CD4-positive, CD25-positive, alpha-beta regulatory T cell (primary cell): ENCODE data around the gene OSR1. TPM values are rescaled to one million over a fixed set of nuclear protein-coding genes. Genes with fewer than 3 reads are reported as not detected.

ENCODE experiments used
- ATAC-seq, 2 donors: fragments of 150-1000 bp; cut with Tn5 transposase; one replicate each; pipeline ENCODE4 v1.10.0; 2021; ENCODE audit warnings: low read depth in 2 of 2, moderate number of reproducible peaks in 2 of 2, moderate library complexity in 1 of 2
- DNase-seq, 3 donors: peaks; one replicate each; pipeline versions ENCODE4 v3.0.0 to v3.0.0-alpha.2; 2012 to 2022; ENCODE audit warnings: mixed read lengths in 1 of 3
- H3K27ac ChIP-seq: one replicate; pipeline ENCODE4 v1.7.0; 2013; ENCODE audit warnings: mild to moderate bottlenecking, low read length; ENCODE audit not compliant: insufficient read depth, poor library complexity, severe bottlenecking
- H3K27me3 ChIP-seq: one replicate; pipeline ENCODE4 v1.7.0; 2013; ENCODE audit warnings: low read length; ENCODE audit not compliant: control insufficient read depth, insufficient read depth
- H3K36me3 ChIP-seq: one replicate; pipeline ENCODE4 v1.7.0; 2013; ENCODE audit warnings: mild to moderate bottlenecking, low read length, moderate library complexity; ENCODE audit not compliant: control insufficient read depth, insufficient read depth
- H3K4me1 ChIP-seq: 2 replicates; pipeline ENCODE4 v1.7.0; 2013; ENCODE audit warnings: mild to moderate bottlenecking, low read length; ENCODE audit not compliant: insufficient read depth, control insufficient read depth, poor library complexity, severe bottlenecking
- H3K4me3 ChIP-seq: one replicate; pipeline ENCODE4 v1.7.0; 2013; ENCODE audit warnings: low read depth, mild to moderate bottlenecking, low read length, moderate library complexity
- H3K9me3 ChIP-seq, 2 experiments: 1 replicate in 1 of 2; 2 replicates in 1 of 2; pipeline ENCODE4 v1.7.0; 2013; ENCODE audit warnings: low read length in 2 of 2, mild to moderate bottlenecking in 1 of 2, moderate library complexity in 1 of 2; ENCODE audit not compliant: control insufficient read depth in 2 of 2
- H3K27ac Mint-ChIP-seq, 3 donors: one replicate each; pipeline ENCODE4 v1.8.0; 2020 to 2022; ENCODE audit warnings: mild to moderate bottlenecking in 3 of 3, mixed read lengths in 3 of 3, moderate library complexity in 2 of 3
- H3K27me3 Mint-ChIP-seq: one replicate; pipeline ENCODE4 v1.8.0; 2022; ENCODE audit warnings: mild to moderate bottlenecking, mixed read lengths
- H3K36me3 Mint-ChIP-seq: one replicate; pipeline ENCODE4 v1.8.0; 2020; ENCODE audit warnings: mixed read lengths
- H3K4me1 Mint-ChIP-seq, 4 donors: one replicate each; pipeline ENCODE4 v1.8.0; 2020 to 2022; ENCODE audit warnings: mixed read lengths in 4 of 4, mild to moderate bottlenecking in 1 of 4
- H3K4me3 Mint-ChIP-seq, 4 donors: one replicate each; pipeline ENCODE4 v1.8.0; 2020 to 2022; ENCODE audit warnings: mild to moderate bottlenecking in 4 of 4, mixed read lengths in 4 of 4, moderate library complexity in 3 of 4
- H3K9me3 Mint-ChIP-seq, 7 donors: one replicate each; pipeline ENCODE4 v1.8.0; 2020 to 2022; ENCODE audit warnings: mixed read lengths in 7 of 7, mild to moderate bottlenecking in 3 of 7, moderate library complexity in 2 of 7
- polyA plus RNA-seq, 4 donors: library from polyadenylated mRNA; unstranded; fragments of 300-500 nt; fragmentation: Illumina TruSeq; gene quantifications; one replicate each; pipeline ENCODE4 v1.2.3, GENCODE V29; 2021
- total RNA-seq: library from RNA; stranded (reverse); gene quantifications from one replicate; pipeline ENCODE4 v1.2.3, GENCODE V29; 2022

The OSR1 gene
- total and polyA plus RNA-seq, 5 donors from 2014 or later: not detected

DNA sequence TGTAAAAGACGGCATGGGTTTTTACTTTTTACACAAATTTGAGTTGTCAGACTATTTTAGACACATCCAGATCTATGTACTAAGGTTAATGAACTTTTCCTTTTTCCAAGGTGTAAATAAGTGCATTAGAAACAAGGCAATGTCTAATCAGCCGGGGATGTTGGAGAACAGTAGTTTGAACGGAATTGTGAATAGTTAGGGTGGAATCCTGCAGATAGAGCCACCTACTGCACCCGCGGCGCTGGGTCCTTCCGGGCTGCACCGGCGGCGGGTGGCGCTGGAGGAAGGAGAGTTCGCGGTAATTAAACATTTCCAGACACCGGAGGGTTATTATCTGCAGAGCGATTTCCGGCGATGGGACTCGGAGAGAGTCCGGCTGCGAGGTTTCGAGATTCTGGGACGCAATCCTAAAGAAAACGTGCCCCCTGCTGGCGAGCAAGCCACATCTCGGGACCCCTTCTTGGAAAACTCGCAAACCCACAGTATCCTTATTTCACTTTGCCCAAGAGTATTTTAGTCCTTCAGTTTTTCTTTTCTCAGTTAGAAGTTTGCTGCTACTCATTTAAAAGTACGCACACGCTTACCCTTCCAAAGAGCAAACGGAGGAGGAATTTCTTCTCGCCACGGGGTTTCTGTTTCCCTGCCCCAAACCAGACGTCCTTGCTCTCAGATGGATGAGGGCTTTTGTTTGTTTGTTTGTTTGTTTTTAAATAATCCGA is 4.5 kb upstream of the OSR1 start:
- H3K36me3 Mint-ChIP-seq: no peaks in the 10 kb centered on the region
- peaks cover 42% of the 10 kb centered on the region for H3K4me1 ChIP-seq
- H3K27me3 ChIP-seq: peaks cover 43% of the 10 kb centered on the region
- peaks cover 0 to 3% (median 0%) of the 10 kb centered on the region in 7 donors for H3K9me3 Mint-ChIP-seq
- peaks cover 0 to 41% (median 27%) of the 10 kb centered on the region in 4 donors for H3K4me1 Mint-ChIP-seq
- H3K4me3 ChIP-seq: peak overlapping the region; percentile 92
- peak in 1 of 3 donors; percentile 52 for DNase-seq
- peak overlapping the region in 2 of 3 donors; percentile 87 to 92 for H3K27ac Mint-ChIP-seq
- H3K27me3 Mint-ChIP-seq: peaks cover 84% of the 10 kb centered on the region
- peak; percentile 33 to 52 for ATAC-seq
- H3K4me3 Mint-ChIP-seq: peak overlapping the region; percentile 87 to 96 (median 92)
- no peaks in the 10 kb centered on the region for H3K36me3 ChIP-seq
- no peak overlapping the region for H3K27ac ChIP-seq
- no peaks in the 10 kb centered on the region for H3K9me3 ChIP-seq

DNA sequence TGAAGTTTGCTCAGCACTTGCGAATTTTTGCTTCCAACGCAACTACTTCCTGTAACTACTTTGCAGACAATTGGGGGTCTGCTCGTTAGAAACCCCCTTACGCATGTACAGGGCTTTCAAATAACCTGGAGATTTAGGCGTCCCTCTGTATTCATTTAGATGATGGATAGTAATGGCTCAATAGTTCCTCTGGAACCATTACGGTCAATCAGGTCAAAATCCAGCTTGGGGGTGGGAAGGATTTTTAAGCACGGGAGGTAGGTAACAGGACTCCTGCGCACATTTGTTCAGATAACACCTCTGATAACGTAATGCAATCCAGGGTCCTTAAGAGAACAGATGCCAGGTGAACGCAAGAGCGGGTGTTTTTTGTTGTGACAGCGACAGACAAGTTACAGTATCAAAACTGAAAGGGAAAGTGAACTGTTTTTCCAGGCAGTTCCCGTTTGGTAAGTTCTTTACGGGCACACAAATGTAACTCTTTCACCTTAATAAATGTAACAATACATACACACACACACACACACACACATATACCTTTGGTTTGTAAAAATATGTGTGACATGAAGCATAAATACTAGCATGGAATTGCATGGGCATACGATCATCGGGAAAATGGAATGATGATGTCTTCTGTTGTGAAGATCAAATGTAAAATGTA is 3.8 kb upstream of the OSR1 start:
- ATAC-seq (no peak), DNase-seq (peak in 1 of 3 donors; percentile 54)
- Histone ChIP-seq H3K4me1 (peaks cover 48% of the 10 kb centered on the region), H3K4me3 (peak overlapping the region; percentile 92), H3K27me3 (peaks cover 46% of the 10 kb centered on the region), H3K27ac (no peak overlapping the region), H3K36me3 (no peaks in the 10 kb centered on the region), H3K9me3 (no peaks in the 10 kb centered on the region)
- Mint-ChIP-seq H3K36me3 (no peaks in the 10 kb centered on the region), H3K27ac (peak overlapping the region; percentile 87 to 92 (median 91)), H3K4me1 (peaks cover 0 to 48% (median 32%) of the 10 kb centered on the region in 4 donors), H3K9me3 (peaks cover 0 to 3% (median 0%) of the 10 kb centered on the region in 7 donors), H3K27me3 (peaks cover 88% of the 10 kb centered on the region), H3K4me3 (peak overlapping the region; percentile 87 to 96 (median 92))

DNA sequence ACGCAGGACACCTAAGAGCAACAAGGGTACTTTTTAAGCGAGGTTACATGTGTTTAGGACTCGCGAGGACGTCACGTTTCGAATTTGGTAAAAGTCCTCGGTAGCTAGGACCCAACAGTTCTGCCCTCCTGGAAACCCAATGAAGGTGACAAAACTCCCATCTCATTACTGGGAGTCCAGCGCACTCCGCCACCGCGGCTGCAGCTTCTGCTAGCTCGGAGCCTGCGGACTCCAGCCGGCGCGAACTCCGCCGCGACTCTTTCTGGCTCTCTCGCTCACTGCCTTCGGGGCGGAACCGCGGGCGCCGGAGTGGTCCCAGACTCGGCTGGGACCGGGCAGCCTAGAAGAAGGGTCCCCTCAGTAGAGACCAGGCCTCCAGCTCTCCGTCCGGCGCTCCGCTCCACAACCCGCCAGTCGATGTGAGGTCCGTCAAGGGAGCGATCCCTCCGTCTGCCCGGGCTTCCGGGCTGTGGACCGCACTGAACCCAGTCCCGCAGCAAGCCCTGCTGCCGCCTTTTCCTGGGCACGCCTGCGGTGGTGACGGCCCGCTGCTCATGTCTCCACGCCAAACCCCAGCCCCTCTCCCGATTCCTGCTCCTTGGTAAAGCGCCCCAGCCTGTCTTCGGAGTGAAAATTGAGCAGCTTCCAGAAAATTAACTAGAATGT is 3.0 kb upstream of the OSR1 start:
- peak overlapping the region in 2 of 3 donors; percentile 87 to 92 for H3K27ac Mint-ChIP-seq
- H3K36me3 Mint-ChIP-seq: no peaks in the 10 kb centered on the region
- H3K27me3 Mint-ChIP-seq: peaks cover 96% of the 10 kb centered on the region
- Histone ChIP-seq H3K36me3 (no peaks in the 10 kb centered on the region), H3K9me3 (peaks cover 0 to 5% of the 10 kb centered on the region in 2 experiments), H3K4me1 (peaks cover 56% of the 10 kb centered on the region), H3K4me3 (peak overlapping the region; percentile 92), H3K27me3 (peaks cover 49% of the 10 kb centered on the region), H3K27ac (no peak overlapping the region)
- H3K4me3 Mint-ChIP-seq: peak overlapping the region; percentile 87 to 96 (median 92)
- ATAC-seq (peak; percentile 17 to 21), DNase-seq (no peak)
- peaks cover 0 to 3% (median 0%) of the 10 kb centered on the region in 7 donors for H3K9me3 Mint-ChIP-seq
- H3K4me1 Mint-ChIP-seq: peaks cover 0 to 55% (median 37%) of the 10 kb centered on the region in 4 donors

GRCh38 chr2:19360966-19361321 is 2.5 kb upstream of the OSR1 start:
- peaks cover 0 to 60% (median 42%) of the 10 kb centered on the region in 4 donors for H3K4me1 Mint-ChIP-seq
- no peak overlapping the region for H3K27ac Mint-ChIP-seq
- H3K27me3 Mint-ChIP-seq: peaks cover 98% of the 10 kb centered on the region

GRCh38 chr2:19360266-19360965 is 2.0 kb upstream of the OSR1 start:
- DNase-seq (no peak), ATAC-seq (no peak)
- H3K36me3 ChIP-seq: no peaks in the 10 kb centered on the region
- peaks cover 0 to 63% (median 42%) of the 10 kb centered on the region in 4 donors for H3K4me1 Mint-ChIP-seq
- peaks cover 98% of the 10 kb centered on the region for H3K27me3 Mint-ChIP-seq
- H3K4me1 ChIP-seq: peaks cover 62% of the 10 kb centered on the region
- no peaks in the 10 kb centered on the region for H3K36me3 Mint-ChIP-seq
- H3K4me3 Mint-ChIP-seq: peak overlapping the region; percentile 82 to 92 (median 90)
- H3K27me3 ChIP-seq: peaks cover 55% of the 10 kb centered on the region
- H3K9me3 Mint-ChIP-seq: peaks cover 0 to 3% (median 0%) of the 10 kb centered on the region in 7 donors
- no peak overlapping the region for H3K27ac Mint-ChIP-seq
- no peak overlapping the region for H3K27ac ChIP-seq
- no peak overlapping the region for H3K4me3 ChIP-seq
- H3K9me3 ChIP-seq: peaks cover 0 to 5% of the 10 kb centered on the region in 2 experiments

More at GRCh38 chr2:19360966-19361321, 2.5 kb upstream of the OSR1 start:
- Histone ChIP-seq H3K9me3 (peaks cover 0 to 5% of the 10 kb centered on the region in 2 experiments), H3K27me3 (peaks cover 50% of the 10 kb centered on the region), H3K4me3 (peak overlapping the region; percentile 92), H3K27ac (no peak overlapping the region), H3K36me3 (no peaks in the 10 kb centered on the region), H3K4me1 (peaks cover 61% of the 10 kb centered on the region)
- DNase-seq (no peak), ATAC-seq (no peak)
- Mint-ChIP-seq H3K9me3 (peaks cover 0 to 3% (median 0%) of the 10 kb centered on the region in 7 donors), H3K36me3 (no peaks in the 10 kb centered on the region), H3K4me3 (peak overlapping the region; percentile 71 to 92 (median 90))

GRCh38 chr2:19359456-19359855 is 1.0 kb upstream of the OSR1 start:
- Histone ChIP-seq H3K27me3 (peaks cover 64% of the 10 kb centered on the region), H3K4me3 (no peak overlapping the region), H3K36me3 (no peaks in the 10 kb centered on the region), H3K9me3 (peaks cover 0 to 5% of the 10 kb centered on the region in 2 experiments), H3K4me1 (peaks cover 62% of the 10 kb centered on the region), H3K27ac (no peak overlapping the region)
- H3K27me3 Mint-ChIP-seq: peaks cover 98% of the 10 kb centered on the region
- H3K27ac Mint-ChIP-seq: no peak overlapping the region
- peaks cover 0 to 67% (median 42%) of the 10 kb centered on the region in 4 donors for H3K4me1 Mint-ChIP-seq
- DNase-seq (no peak), ATAC-seq (no peak)
- H3K36me3 Mint-ChIP-seq: no peaks in the 10 kb centered on the region
- H3K9me3 Mint-ChIP-seq: peaks cover 0 to 3% (median 0%) of the 10 kb centered on the region in 7 donors
- H3K4me3 Mint-ChIP-seq: peak overlapping the region in 2 of 4 donors; percentile 87 to 89

DNA sequence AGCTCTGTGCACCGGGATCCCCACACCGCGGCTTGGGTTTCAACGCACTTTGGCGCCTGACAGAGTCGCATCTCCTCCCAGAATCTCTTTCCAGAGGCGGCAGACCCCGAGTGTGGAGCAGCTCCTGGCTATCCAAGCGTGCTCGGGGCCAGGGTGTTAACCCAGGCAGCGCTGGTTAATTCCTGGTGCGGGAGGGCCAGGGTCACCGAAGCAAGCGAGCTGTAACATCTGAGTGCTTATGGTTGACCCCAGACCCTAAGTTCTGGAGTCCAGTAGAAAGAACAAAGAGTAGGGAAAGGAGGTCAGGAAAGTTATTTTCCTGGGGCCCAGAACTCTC is 566 bp upstream of the OSR1 start:
- Mint-ChIP-seq H3K36me3 (no peaks in the 10 kb centered on the region), H3K4me3 (peak overlapping the region in 1 of 4 donors; percentile 76), H3K9me3 (peaks cover 0 to 4% (median 0%) of the 10 kb centered on the region in 7 donors), H3K4me1 (peaks cover 0 to 70% (median 42%) of the 10 kb centered on the region in 4 donors), H3K27me3 (peaks cover 98% of the 10 kb centered on the region), H3K27ac (no peak overlapping the region)
- H3K9me3 ChIP-seq: peaks cover 0 to 5% of the 10 kb centered on the region in 2 experiments
- H3K4me1 ChIP-seq: peaks cover 62% of the 10 kb centered on the region
- H3K27ac ChIP-seq: no peak overlapping the region
- DNase-seq: no peak
- H3K36me3 ChIP-seq: no peaks in the 10 kb centered on the region
- H3K4me3 ChIP-seq: no peak overlapping the region
- no peak for ATAC-seq
- H3K27me3 ChIP-seq: peaks cover 67% of the 10 kb centered on the region
